ENCODE results near the gene MINDY4. TPM values are rescaled to one million over a fixed set of nuclear protein-coding genes. Genes with fewer than 3 reads are reported as not detected.

The MINDY4 gene
- total and polyA plus RNA-seq, 2 of the 8 experiments (the other 6 are each of a cell fraction or from before 2014, with no cell fraction given): 1.3 to 3.6 TPM

GRCh38 chr7:30754315-30754877, 16.8 kb upstream of the MINDY4 start (continued):
- TF ChIP-seq SUZ12 (IDR thresholded peaks at IDR 0.05; ENCODE audit: low read length) (no peak), MAFK (IDR thresholded peaks at IDR 0.05; ENCODE audit: low read depth, low read length) (no peak), SRF (IDR thresholded peaks at IDR 0.05; ENCODE audit: low read depth, low read length) (no peak)

All from H1 (cell line).